HG03442 (cell line): ENCODE data around the gene DMXL2.
"Not testable (repeated sequence)": the region's sequence is repeated elsewhere in the genome, so short reads cannot be mapped to it uniquely, and the experiment has no call there.

Source experiments
- ATAC-seq: cut with Tn5 transposase; IDR thresholded peaks from one replicate; pipeline ENCODE4 v1.9.1; 2021; ENCODE audit warnings: mild to moderate bottlenecking, moderate library complexity; ENCODE audit not compliant: unreplicated experiment

The DMXL2 gene

DNA sequence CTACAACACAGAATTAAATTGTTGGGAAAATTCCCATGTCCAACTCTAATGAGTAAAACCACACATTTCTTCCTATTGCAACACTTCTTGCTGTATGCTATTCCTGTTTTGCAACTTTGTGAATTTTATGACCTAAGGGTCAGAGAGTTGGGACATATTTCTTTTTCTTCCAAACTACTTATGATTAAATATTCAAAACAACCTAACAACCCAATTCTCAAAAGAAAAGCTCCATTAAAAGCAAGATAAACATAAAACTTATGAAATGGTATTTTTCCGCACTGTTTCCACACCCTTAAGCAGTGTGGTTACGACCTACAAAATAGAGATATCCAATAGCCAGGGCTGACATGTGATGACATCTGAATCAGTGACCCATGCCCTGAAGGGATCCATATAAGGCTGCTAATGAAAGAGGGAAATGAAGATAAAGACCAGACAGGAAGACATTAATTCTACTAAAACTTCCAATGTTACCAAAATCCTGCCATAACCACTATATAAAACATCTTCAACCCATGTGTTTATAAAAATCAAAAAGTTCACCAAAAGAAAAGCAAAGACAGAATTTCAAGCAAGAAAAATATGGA, 45.6 kb downstream of the DMXL2 start:
- ATAC-seq = no peak

DNA sequence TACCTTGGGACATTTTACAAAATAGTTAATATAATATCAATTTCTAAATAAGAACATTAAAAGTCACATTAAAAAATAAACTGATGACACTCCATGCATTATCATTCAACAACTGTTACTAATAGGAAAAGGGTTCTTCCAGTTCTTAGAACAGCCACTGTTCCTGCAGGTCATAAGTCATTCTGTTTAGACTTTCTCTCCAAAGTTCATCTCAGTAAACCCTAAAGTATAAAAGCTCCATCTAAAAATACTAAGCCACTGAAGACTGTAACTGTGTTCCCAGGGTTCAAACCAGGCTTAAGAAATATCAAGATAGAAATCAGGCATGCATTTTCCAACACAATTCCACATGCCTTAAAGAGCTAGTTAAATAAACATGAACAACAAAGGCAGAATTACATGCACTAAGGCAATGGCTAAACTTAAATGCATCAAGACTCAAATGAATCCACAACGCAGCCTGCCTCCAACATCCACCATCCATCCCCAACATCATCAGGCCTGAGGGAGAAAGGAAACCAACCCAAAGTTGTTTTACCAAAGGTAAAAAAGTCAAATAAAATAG, 46.2 kb downstream of the DMXL2 start:
- no peak for ATAC-seq

DNA sequence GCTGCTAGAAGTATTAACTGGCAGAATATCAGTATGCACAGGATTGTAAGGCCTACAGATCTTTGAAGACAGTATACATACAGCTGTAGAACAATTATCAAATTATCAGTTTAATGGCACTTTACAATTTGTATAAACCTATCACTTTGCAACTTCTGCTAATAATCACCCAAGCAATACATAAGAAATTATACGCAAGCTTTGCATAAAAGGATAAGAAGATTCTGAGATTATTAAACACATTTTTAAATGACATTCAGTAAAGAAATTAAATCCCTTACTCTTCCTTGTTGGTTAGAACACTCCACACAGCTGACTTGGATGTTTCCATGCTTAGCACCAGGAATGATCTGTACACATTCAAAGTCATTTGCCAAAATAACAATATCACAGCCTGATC, 46.8 kb downstream of the DMXL2 start:
- no peak for ATAC-seq

GRCh38 chr15:51573352-51573751, 49.2 kb downstream of the DMXL2 start:
- not testable (repeated sequence) for ATAC-seq

GRCh38 chr15:51568939-51569784, 53.4 kb downstream of the DMXL2 start:
- ATAC-seq = not testable (repeated sequence)

DNA sequence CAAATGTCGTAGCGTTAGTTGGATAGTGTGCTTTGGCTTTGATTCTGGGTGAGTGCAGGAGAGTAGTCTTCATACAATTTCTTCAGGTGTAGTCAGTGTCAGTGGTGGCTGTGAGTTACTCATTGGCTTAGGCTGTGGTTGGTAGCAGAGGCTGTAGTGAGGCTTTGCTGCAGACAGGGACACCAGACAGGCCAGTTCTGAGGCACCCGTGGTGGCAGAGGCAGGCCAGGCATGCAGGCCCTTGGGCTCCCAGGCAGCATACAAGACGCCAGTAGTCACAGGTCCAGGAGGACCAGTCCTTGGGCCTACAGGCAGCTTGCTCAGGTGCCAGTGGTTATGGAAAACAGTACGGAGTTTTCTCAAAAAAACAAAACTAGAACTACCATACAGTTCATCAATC, 61.3 kb downstream of the DMXL2 start:
- no peak for ATAC-seq

DNA sequence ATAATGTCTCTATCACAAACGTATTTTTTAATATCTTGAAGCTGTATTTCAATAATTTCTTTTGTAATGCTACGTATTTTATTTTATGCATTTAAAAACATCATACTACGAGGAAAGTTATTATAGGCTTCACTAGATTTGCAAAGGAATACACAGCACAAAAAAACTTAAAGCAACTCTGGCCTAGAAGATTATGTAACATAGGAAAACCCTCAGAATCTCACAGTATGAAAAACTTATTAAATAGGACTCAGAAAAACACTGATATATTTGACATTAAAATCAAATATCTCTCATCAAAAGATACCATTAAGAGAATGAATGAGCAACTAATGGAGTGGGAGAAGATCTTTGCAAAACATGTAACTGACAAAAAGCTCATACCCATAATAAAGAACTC, 63.7 kb downstream of the DMXL2 start:
- ATAC-seq = no peak

DNA sequence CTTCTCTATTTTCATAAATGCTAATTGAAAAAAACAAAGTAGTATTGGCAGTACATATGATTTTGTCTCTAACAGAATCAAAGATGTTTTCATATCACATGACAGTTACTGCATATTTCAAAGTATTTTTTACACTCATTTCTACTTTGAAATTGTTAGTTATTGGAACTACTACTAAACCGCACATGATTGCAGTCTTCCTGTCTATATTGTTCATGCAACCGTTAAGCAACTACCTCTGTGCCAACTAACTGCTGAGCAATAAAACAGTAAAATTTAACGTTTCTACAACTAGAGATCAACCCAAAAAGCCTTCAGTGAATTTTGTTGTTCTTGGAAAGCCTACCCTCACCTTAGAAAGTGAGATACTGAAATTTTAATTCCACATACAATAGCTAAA, 64.2 kb downstream of the DMXL2 start:
- no peak for ATAC-seq

GRCh38 chr15:51550841-51551240, 71.7 kb downstream of the DMXL2 start:
- no peak for ATAC-seq

- ATAC-seq = no peak
These were observed 74.9 kb downstream of the DMXL2 start for GRCh38 chr15:51547656-51548055.

- no peak for ATAC-seq
These were observed 85.5 kb downstream of the DMXL2 start for GRCh38 chr15:51536965-51537574.

DNA sequence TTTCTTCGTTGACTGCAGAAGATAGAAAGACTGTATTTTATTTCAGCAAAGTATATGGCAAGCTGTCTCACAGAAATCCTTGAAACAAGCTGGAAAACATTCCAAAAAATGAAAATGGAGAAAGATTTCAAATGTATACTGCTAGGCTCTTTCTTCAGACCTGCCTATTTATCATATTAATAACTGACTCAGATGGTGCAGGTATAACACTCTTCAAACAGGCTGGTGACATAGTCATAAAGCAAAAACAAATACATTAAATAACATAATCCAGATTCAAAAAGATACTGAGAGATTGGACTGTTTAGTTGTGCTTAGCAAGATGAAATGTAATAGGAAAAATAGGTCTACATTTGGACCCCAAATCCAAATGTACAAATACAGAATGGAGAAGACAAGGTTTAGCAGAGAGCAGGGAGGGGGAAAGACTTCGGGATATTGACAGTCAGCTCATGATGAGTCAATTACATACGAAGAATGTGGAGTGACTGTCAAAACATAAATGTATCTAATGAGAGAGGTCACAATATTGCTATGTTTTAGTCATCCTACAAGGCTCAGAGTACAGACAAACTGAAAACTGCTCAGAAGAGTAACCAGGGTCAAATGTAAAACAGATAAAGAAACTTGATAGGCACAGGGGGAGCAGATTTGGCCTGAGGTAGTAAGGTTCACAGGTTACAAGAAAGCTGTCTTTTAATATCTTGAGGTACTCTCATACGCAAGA, 88.7 kb downstream of the DMXL2 start:
- no peak for ATAC-seq

DNA sequence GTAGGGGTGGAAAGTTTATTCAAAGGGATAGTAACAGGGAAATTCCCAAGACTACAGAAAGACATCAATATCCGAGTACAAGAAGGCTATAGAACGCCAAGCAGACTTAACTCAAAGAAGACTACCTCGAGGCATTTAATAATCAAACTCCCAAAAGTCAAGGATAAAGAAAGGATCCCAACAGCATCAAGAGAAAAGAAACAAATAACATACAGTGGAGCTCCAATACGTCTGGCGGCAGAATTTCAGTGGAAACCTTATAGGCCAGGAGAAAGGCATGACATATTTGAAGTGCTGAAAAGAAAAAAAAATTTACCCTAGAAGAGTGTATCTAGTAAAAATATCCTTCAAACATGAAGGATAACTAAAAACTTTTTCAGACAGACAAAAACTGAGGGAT, 95.6 kb downstream of the DMXL2 start:
- no peak for ATAC-seq

DNA sequence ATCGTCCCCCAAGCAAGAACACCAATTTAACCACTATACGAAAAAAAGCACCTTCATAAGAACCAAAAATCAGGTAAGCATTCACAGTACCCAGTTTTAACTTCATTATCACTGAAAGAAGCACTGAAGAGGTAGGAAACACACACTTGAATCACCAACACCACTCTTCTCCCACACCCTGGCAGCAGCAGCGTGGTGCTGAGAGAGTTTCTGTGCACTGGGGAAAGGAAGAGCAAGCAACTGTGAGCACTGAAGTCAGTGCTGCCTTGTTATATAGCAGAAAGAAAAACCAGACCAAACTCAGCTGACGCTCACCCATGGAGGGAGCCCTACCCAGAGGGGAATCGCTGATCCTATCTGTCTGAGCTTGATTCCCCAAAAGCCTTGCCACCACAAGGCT, 98.2 kb downstream of the DMXL2 start:
- ATAC-seq = no peak

- ATAC-seq = no peak
These were observed 106.3 kb downstream of the DMXL2 start for GRCh38 chr15:51516291-51516690.

DNA sequence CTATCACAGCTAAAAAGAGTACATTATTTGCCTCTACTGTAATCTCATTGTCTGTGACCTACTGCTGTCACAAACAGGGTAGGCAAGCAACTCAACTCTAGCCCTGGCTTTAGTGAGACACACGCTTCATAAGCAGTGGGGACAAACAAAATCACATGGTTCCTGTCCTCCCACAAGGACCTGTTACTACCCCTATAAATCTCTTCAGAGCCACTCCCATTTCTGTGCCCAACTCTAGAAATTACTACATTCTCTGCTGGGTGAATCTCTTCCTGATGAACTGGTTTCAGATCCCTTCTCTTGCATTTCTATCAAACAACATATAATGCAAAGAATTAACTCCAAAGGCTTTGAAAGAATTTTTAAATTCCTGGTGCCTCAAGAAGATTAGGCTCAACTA, 117.3 kb downstream of the DMXL2 start:
- ATAC-seq = no peak

GRCh38 chr15:51503003-51503402, 119.6 kb downstream of the DMXL2 start:
- ATAC-seq = no peak

GRCh38 chr15:51499379-51499976, 123.1 kb downstream of the DMXL2 start:
- ATAC-seq = no peak

- ATAC-seq = no peak
These were observed 124.8 kb downstream of the DMXL2 start for GRCh38 chr15:51497806-51498205.

GRCh38 chr15:51496246-51496645, 126.3 kb downstream of the DMXL2 start:
- no peak for ATAC-seq
